Body of pancreas (tissue), 4 donors: Measurements from ENCODE around the gene KCNAB2. TPM values are rescaled to one million over a fixed set of nuclear protein-coding genes. Genes with fewer than 3 reads are reported as not detected.

ENCODE experiments used
- ATAC-seq: fragments of 150-250 bp; one replicate; pipeline ENCODE4 v1.9.1; 2016
- DNase-seq, 4 donors: peaks; one replicate each; pipeline ENCODE4 v3.0.0-alpha.2; 2019
- H3K27ac ChIP-seq, 4 donors: fragments of 200-600 bp; sonication (generic); 1 replicate in 3 of 4; 2 replicates in 1 of 4; pipeline versions ENCODE4 v1.5.1 to v1.6.1; 2016 to 2019; ENCODE audit warnings: mild to moderate bottlenecking in 1 of 4, mixed read lengths in 1 of 4, moderate library complexity in 1 of 4
- H3K27me3 ChIP-seq, 2 donors: fragments of 200-600 bp; sonication (generic); one replicate each; pipeline ENCODE4 v1.6.0; 2016; ENCODE audit warnings: mild to moderate bottlenecking in 1 of 2
- H3K36me3 ChIP-seq, 2 donors: fragments of 200-600 bp; sonication (generic); replicated peaks in 1 of 2; 2 replicates each; pipeline ENCODE4 v1.5.1; 2016; ENCODE audit warnings: low read depth in 2 of 2; ENCODE audit not compliant: insufficient read depth in 1 of 2
- H3K4me1 ChIP-seq: fragments of 200-600 bp; sonication (generic); one replicate; pipeline ENCODE4 v1.6.0; 2016
- H3K4me3 ChIP-seq, 2 donors: fragments of 200-600 bp; sonication (generic); 1 replicate in 1 of 2; 2 replicates in 1 of 2; pipeline ENCODE4 v1.5.1; 2016 to 2019
- H3K9me3 ChIP-seq, 3 donors: fragments of 200-600 bp; sonication (generic); 1 replicate in 2 of 3; 2 replicates in 1 of 3; pipeline ENCODE4 v1.5.1; 2016
- POLR2A ChIP-seq, 3 donors: fragments of 450-650 bp; IDR thresholded peaks; one replicate each; pipeline ENCODE4 v1.6.1; 2016; ENCODE audit warnings: antibody characterized with exemption in 3 of 3, mild to moderate bottlenecking in 2 of 3
- WGBS, 2 donors: methylation state at CpG; one replicate each; pipeline ENCODE4 v1.1.5; 2017; 5-methylcytosine and 5-hydroxymethylcytosine counted together
- intact Hi-C: fragments of 100-400 bp; cut with DNase I; formaldehyde crosslinking; loops from one replicate; pipeline ENCODE4 v1.15.1; 2023
- total RNA-seq, 2 donors: library from RNA; depleted of rRNA; stranded (reverse); fragments of >200 nt; gene quantifications; one replicate each; pipeline ENCODE4 v1.1.0, GENCODE V29; 2016
- TF ChIP-seq, protein P1 (sequence below), 7 experiments: fragments of 450-650 bp in 4 of 7; fragments of 200-600 bp in 3 of 7; sonication (generic) in 3 of 7; IDR thresholded peaks; one replicate each; pipeline ENCODE4 v1.5.1; 2016 to 2019; ENCODE audit warnings: antibody characterized with exemption in 7 of 7

KCNAB2 gene
- total RNA-seq, 2 donors from 2014 or later = 4.6 to 7.0 TPM

DNA sequence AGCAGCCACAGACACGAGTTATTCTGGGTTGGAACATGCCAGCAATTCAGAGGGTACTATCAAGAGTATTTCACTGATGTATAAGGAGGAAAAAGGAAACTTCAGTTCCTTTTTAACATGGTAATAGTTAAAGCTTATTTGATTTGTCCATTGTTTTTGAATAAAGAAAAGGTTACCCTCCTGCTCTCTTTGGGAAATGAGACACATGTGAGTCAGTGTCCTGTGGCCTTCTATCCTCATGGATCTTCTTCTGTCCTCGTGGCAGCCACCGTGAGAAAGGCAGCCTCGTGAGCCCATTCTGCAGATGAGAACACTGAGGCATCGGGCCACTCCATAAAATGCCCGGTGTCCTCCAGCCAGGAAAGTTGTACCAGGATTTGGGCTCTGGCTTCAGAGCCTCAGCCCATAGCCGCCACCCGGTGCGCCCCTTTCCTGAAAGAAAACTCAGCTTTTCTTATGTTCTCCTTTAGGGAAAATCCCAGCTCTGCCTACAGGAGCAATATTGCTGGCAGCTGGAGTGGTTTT lies 24.8 kb downstream of the KCNAB2 start:
- no peak for DNase-seq
- no peaks in the 10 kb centered on the region for H3K4me1 ChIP-seq
- intact Hi-C loops = no loop called here
- H3K36me3 ChIP-seq = no peaks in the 10 kb centered on the region
- 61 to 75% methylated on average over 6 to 9 of the region's 9 CpGs for WGBS, 2 donors
- H3K4me3 ChIP-seq = no peak overlapping the region
- TF ChIP-seq POLR2A (IDR thresholded peaks at IDR 0.05) = no peak
- TF ChIP-seq, protein P1, sequence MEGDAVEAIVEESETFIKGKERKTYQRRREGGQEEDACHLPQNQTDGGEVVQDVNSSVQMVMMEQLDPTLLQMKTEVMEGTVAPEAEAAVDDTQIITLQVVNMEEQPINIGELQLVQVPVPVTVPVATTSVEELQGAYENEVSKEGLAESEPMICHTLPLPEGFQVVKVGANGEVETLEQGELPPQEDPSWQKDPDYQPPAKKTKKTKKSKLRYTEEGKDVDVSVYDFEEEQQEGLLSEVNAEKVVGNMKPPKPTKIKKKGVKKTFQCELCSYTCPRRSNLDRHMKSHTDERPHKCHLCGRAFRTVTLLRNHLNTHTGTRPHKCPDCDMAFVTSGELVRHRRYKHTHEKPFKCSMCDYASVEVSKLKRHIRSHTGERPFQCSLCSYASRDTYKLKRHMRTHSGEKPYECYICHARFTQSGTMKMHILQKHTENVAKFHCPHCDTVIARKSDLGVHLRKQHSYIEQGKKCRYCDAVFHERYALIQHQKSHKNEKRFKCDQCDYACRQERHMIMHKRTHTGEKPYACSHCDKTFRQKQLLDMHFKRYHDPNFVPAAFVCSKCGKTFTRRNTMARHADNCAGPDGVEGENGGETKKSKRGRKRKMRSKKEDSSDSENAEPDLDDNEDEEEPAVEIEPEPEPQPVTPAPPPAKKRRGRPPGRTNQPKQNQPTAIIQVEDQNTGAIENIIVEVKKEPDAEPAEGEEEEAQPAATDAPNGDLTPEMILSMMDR (IDR thresholded peaks at IDR 0.05) = no peak
- H3K9me3 ChIP-seq = no peaks in the 10 kb centered on the region
- H3K27ac ChIP-seq = no peak overlapping the region
- no peak for ATAC-seq
- H3K27me3 ChIP-seq = no peaks in the 10 kb centered on the region

DNA sequence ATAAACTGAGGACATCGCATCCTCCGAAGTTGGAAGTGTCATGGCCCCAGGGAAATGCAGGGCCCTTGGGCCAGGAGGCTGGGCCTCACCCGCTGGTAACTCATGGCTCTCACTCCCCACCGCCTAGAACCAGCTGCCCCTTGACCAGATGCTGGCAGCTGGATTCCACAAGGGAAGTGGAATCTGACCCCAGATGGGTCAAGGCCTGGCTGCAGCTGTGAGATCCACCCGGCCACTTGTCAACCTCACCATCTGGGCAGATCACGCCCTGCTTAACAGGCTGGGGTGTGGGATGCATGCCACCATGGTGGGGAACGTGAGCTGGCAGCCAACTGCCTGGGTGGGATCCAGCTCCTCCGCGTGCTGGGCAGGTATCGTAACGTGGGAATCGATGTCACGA lies 25.5 kb downstream of the KCNAB2 start:
- Histone ChIP-seq H3K4me1 (no peaks in the 10 kb centered on the region), H3K4me3 (no peak overlapping the region), H3K27me3 (no peaks in the 10 kb centered on the region), H3K9me3 (no peaks in the 10 kb centered on the region), H3K36me3 (no peaks in the 10 kb centered on the region), H3K27ac (no peak overlapping the region)
- ATAC-seq (no peak), DNase-seq (no peak)
- intact Hi-C loops = no loop called here
- WGBS, 2 donors = 75 to 83% methylated on average over 2 to 13 of the region's 13 CpGs
- TF ChIP-seq POLR2A (IDR thresholded peaks at IDR 0.05) = no peak
- TF ChIP-seq, protein P1 (IDR thresholded peaks at IDR 0.05) = no peak

DNA sequence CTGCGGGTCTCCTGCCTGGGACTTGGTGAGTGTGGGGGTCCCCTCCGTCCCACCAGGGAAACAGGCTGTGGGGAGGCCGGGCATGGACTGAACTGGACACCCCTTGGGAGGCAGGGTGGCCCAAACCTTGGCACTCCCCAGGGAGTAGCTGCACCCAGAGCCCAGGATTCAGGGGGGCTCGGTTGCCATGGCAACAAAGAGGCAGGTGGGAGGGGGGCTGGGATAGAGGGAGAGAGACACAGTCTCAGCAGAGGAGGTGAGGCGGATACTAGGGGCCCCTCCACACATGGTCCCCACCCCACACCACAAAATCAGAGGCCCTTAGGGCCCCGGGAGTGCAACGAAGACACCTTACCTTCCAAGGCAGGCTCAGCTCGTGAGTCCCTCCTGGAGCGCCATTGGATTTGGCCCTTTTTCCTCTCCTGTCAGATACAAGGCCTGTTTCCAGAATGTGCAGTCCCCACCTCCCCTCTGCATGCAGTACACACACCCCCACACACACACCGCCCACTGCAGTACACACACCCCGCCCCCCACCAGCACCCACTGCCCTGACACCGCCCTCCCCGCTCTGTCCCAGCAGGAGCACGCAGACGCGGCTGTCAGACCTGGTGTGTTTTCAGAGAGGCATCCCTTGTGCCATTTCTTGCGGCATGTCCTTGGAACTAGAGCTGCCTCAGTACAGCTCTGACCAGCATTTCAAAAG lies 27.2 kb downstream of the KCNAB2 start:
- H3K36me3 ChIP-seq = no peaks in the 10 kb centered on the region
- no peak overlapping the region for H3K4me3 ChIP-seq
- ATAC-seq (no peak), DNase-seq (no peak)
- no peaks in the 10 kb centered on the region for H3K27me3 ChIP-seq
- TF ChIP-seq, protein P1 (IDR thresholded peaks at IDR 0.05) = no peak
- TF ChIP-seq POLR2A (IDR thresholded peaks at IDR 0.05) = no peak
- no peak overlapping the region for H3K27ac ChIP-seq
- no peaks in the 10 kb centered on the region for H3K4me1 ChIP-seq
- intact Hi-C loops = no loop called here
- 56 to 75% methylated on average over 10 to 17 of the region's 17 CpGs for WGBS, 2 donors
- no peaks in the 10 kb centered on the region for H3K9me3 ChIP-seq

DNA sequence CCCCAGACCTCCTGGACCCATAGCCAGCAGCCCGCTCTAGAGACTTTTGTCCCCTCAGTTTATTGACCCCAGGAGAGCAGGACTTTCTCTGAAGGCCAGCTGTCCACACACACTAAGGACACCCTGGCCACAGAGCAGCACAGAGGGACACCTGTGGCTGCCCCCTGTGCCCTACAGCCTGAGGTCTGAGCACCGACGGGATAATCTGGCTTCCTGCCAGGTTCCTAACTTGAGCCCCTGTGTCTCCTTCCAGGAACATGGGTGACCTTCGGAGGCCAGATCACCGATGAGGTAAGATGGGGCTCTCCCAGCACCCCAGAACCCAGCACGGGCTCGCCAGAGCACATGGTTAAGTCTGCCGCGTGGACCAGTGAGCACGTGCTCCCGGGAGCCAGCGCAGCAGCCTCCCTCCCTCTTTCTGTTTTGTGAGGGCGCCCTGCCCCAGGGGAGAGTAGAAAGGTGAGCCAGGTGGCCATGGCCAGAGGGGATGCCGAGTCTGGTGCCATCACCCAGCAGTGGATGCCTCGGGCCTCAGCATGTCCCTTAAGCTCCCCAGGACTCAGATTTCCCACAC lies 27.9 kb downstream of the KCNAB2 start:
- no peak for TF ChIP-seq POLR2A (IDR thresholded peaks at IDR 0.05)
- TF ChIP-seq, protein P1 (IDR thresholded peaks at IDR 0.05) = no peak
- no peaks in the 10 kb centered on the region for H3K27me3 ChIP-seq
- DNase-seq (no peak), ATAC-seq (no peak)
- intact Hi-C loops = no loop called here
- H3K36me3 ChIP-seq = no peaks in the 10 kb centered on the region
- H3K27ac ChIP-seq = no peak overlapping the region
- H3K4me1 ChIP-seq = no peaks in the 10 kb centered on the region
- WGBS, 2 donors = 77 to 88% methylated on average over 4 to 15 of the region's 15 CpGs
- no peaks in the 10 kb centered on the region for H3K9me3 ChIP-seq
- H3K4me3 ChIP-seq = no peak overlapping the region
